ENCODE results near the gene RETSAT.

Gene RETSAT

DNA sequence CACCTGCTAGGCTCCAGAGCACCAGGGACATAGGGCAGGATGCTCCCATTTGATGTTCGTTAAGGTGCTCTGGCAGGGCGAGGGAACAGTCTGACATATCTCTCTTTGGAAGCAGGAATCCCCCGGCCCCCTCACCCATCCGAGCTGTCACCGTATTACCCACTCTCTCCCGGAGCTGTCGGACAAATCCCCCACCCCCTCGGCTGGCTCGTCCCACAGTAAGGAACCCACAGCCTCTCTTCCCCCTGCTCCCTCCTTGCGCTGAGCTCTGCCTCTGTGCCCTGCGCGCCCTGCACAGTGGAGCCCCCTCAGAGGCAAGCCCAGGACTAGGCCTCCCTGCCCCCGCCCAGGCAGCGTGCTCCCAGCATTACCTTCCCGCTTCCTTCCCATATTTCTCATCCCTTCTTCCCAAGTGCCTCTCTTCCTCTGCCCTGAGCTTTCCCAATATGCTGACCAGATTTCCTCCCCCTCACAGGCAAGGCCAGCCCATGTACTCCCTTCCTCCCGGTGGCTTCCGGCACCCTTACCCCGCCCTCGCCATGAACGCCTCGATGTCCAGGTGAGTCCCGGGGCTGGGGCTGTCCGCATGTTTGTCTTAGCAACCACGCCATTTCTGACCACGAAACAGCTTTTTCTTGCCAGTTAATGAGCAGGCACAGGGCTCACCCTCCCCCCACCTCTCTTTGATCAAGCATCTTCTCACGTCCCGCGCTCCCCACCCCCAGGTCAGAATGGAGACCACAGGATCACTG is 50.4 kb downstream of the RETSAT start:
- no peak for DNase-seq (ENCODE audit: low spot score)
- no peak overlapping the region for H3K4me3 ChIP-seq
- TF ChIP-seq, protein P1, sequence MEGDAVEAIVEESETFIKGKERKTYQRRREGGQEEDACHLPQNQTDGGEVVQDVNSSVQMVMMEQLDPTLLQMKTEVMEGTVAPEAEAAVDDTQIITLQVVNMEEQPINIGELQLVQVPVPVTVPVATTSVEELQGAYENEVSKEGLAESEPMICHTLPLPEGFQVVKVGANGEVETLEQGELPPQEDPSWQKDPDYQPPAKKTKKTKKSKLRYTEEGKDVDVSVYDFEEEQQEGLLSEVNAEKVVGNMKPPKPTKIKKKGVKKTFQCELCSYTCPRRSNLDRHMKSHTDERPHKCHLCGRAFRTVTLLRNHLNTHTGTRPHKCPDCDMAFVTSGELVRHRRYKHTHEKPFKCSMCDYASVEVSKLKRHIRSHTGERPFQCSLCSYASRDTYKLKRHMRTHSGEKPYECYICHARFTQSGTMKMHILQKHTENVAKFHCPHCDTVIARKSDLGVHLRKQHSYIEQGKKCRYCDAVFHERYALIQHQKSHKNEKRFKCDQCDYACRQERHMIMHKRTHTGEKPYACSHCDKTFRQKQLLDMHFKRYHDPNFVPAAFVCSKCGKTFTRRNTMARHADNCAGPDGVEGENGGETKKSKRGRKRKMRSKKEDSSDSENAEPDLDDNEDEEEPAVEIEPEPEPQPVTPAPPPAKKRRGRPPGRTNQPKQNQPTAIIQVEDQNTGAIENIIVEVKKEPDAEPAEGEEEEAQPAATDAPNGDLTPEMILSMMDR (IDR thresholded peaks at IDR 0.05) = no peak

DNA sequence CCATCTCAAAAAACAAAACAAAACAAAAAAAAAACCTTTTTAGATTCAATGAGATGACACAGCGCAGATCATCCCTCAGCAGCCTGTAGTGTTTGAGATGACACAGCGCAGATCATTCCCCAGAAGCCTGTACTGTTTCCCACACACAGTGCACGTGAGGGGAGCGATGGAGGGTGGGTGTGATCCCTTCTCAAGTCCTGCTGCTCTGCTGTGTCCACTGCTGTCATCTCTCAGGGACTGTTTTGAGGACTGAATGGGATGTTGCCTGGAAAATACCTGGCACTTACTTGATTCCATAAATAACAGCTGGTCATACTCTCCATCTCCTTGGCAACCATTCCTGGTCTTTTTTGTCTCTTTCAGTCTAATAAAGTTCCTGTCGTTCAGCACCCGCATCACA is 52.2 kb downstream of the RETSAT start:
- DNase-seq (ENCODE audit: low spot score) = no peak
- Histone ChIP-seq H3K27ac (no peak overlapping the region), H3K4me3 (no peak overlapping the region)
- TF ChIP-seq, protein P1 (IDR thresholded peaks at IDR 0.05) = no peak

More for the DNA sequence above, 50.4 kb downstream of the RETSAT start:
- no peak overlapping the region for H3K27ac ChIP-seq
